Spleen (tissue), 7 donors: ENCODE results near the gene RAPSN.

ENCODE experiments used
- POLR2A ChIP-seq, 3 donors: fragments of 450-650 bp; IDR thresholded peaks; one replicate each; pipeline ENCODE4 v1.5.1; 2017; ENCODE audit warnings: antibody characterized with exemption in 3 of 3, mild to moderate bottlenecking in 1 of 3
- POLR2AphosphoS5 ChIP-seq, 3 donors: sonication (generic); formaldehyde crosslinking; IDR thresholded peaks; one replicate each; pipeline ENCODE4 v1.5.1; 2017; ENCODE audit warnings: antibody characterized with exemption in 3 of 3
- TF ChIP-seq, protein P1 (sequence below), 11 experiments: fragments of 200-600 bp in 7 of 11; fragments of 450-650 bp in 4 of 11; sonication (generic) in 4 of 11; IDR thresholded peaks in 8 of 11; conservative IDR thresholded peaks in 3 of 11; 1 replicate in 7 of 11; 2 replicates in 4 of 11; pipeline versions ENCODE4 v1.4.0 to v1.8.0; 2016 to 2021; ENCODE audit warnings: antibody characterized with exemption in 11 of 11, inconsistent platforms in 4 of 11, mild to moderate bottlenecking in 1 of 11
- donor health status: DM: no; HTN: no; CAD: no; lungs with moderate emphysema.
- donor health status: DM: no; HTN: no; CAD: no.
- donor health status: DM: no; HTN: no; CAD: no.

GRCh38 chr11:47466201-47466600, 17.3 kb upstream of the RAPSN start:
- TF ChIP-seq, protein P1, sequence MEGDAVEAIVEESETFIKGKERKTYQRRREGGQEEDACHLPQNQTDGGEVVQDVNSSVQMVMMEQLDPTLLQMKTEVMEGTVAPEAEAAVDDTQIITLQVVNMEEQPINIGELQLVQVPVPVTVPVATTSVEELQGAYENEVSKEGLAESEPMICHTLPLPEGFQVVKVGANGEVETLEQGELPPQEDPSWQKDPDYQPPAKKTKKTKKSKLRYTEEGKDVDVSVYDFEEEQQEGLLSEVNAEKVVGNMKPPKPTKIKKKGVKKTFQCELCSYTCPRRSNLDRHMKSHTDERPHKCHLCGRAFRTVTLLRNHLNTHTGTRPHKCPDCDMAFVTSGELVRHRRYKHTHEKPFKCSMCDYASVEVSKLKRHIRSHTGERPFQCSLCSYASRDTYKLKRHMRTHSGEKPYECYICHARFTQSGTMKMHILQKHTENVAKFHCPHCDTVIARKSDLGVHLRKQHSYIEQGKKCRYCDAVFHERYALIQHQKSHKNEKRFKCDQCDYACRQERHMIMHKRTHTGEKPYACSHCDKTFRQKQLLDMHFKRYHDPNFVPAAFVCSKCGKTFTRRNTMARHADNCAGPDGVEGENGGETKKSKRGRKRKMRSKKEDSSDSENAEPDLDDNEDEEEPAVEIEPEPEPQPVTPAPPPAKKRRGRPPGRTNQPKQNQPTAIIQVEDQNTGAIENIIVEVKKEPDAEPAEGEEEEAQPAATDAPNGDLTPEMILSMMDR (IDR thresholded peaks at IDR 0.05 in 8 of 11, conservative IDR thresholded peaks at IDR 0.05 in 3 of 11) = no peak
- TF ChIP-seq POLR2A (IDR thresholded peaks at IDR 0.05) (no peak), POLR2AphosphoS5 (IDR thresholded peaks at IDR 0.05) (no peak)
